Measurements from ENCODE around the gene TLX2.

- TF ChIP-seq CTCF (IDR thresholded peaks at IDR 0.05; ENCODE audit: insufficient read depth, low read length, poor library complexity, severe bottlenecking): no peak
- TF ChIP-seq EZH2phosphoT487 (conservative IDR thresholded peaks at IDR 0.05; ENCODE audit: low read length): no peak
These were observed 14.8 kb upstream of the TLX2 start, which contains the start of gene LBX2 for GRCh38 chr2:74499267-74499939.

Data from SU-DHL-6 (cell line).